Measurements from ENCODE around the gene TMEM80.

The TMEM80 gene

GRCh38 chr11:709109-709997 is 13.7 kb downstream of the TMEM80 start:
- no peak for DNase-seq (ENCODE audit: low read depth)
- H3K4me3 ChIP-seq (ENCODE audit: low read depth, low read length): no peak overlapping the region
- no peak for TF ChIP-seq CTCF (IDR thresholded peaks at IDR 0.05; ENCODE audit: control insufficient read depth, extremely low read depth, insufficient read depth)

GRCh38 chr11:714436-714835 is 18.8 kb downstream of the TMEM80 start:
- no peak for TF ChIP-seq CTCF (IDR thresholded peaks at IDR 0.05; ENCODE audit: control insufficient read depth, extremely low read depth, insufficient read depth)
- H3K4me3 ChIP-seq (ENCODE audit: low read depth, low read length): no peak overlapping the region
- no peak for DNase-seq (ENCODE audit: low read depth)

GRCh38 chr11:719214-720016 is 23.8 kb downstream of the TMEM80 start:
- TF ChIP-seq CTCF (IDR thresholded peaks at IDR 0.05; ENCODE audit: control insufficient read depth, extremely low read depth, insufficient read depth): no peak
- no peak overlapping the region for H3K4me3 ChIP-seq (ENCODE audit: low read depth, low read length)
- no peak for DNase-seq (ENCODE audit: low read depth)

- no peak overlapping the region for H3K4me3 ChIP-seq (ENCODE audit: low read depth, low read length)
- TF ChIP-seq CTCF (IDR thresholded peaks at IDR 0.05; ENCODE audit: control insufficient read depth, extremely low read depth, insufficient read depth): no peak
- no peak for DNase-seq (ENCODE audit: low read depth)
Observed at GRCh38 chr11:720017-720641, 24.5 kb downstream of the TMEM80 start.

- no peak overlapping the region for H3K4me3 ChIP-seq (ENCODE audit: low read depth, low read length)
- TF ChIP-seq CTCF (IDR thresholded peaks at IDR 0.05; ENCODE audit: control insufficient read depth, extremely low read depth, insufficient read depth): no peak
- DNase-seq (ENCODE audit: low read depth): no peak
Observed at GRCh38 chr11:720642-721246, 25.1 kb downstream of the TMEM80 start.

- H3K4me3 ChIP-seq (ENCODE audit: low read depth, low read length): no peak overlapping the region
- no peak for DNase-seq (ENCODE audit: low read depth)
- no peak for TF ChIP-seq CTCF (IDR thresholded peaks at IDR 0.05; ENCODE audit: control insufficient read depth, extremely low read depth, insufficient read depth)
Observed at GRCh38 chr11:721247-721740, 25.7 kb downstream of the TMEM80 start.

Measured in LNCaP clone FGC (cell line).